Uterus (tissue), 4 donors: Measurements from ENCODE around the gene STAP2. TPM values are rescaled to one million over a fixed set of nuclear protein-coding genes. Genes with fewer than 3 reads are reported as not detected.
"Not testable (repeated sequence)": the region's sequence is repeated elsewhere in the genome, so short reads cannot be mapped to it uniquely, and the experiment has no call there.

ENCODE experiments used
- DNase-seq, 2 donors: peaks; one replicate each; pipeline ENCODE4 v3.0.0-alpha.2; 2019 to 2020
- H3K27ac ChIP-seq, 2 donors: fragments of 200-600 bp; sonication (generic); 1 replicate in 1 of 2; 2 replicates in 1 of 2; pipeline ENCODE4 v1.5.1; 2016 to 2018
- H3K27me3 ChIP-seq, 2 donors: fragments of 200-600 bp; sonication (generic); one replicate each; pipeline ENCODE4 v1.5.1; 2018 to 2019; ENCODE audit warnings: control low read depth in 1 of 2
- H3K36me3 ChIP-seq, 2 donors: fragments of 200-600 bp; sonication (generic); one replicate each; pipeline ENCODE4 v1.5.1; 2019; ENCODE audit warnings: control low read depth in 1 of 2
- H3K4me1 ChIP-seq, 2 donors: fragments of 200-600 bp; sonication (generic); one replicate each; pipeline ENCODE4 v1.5.1; 2018 to 2019; ENCODE audit warnings: control low read depth in 1 of 2
- H3K4me3 ChIP-seq, 2 donors: fragments of 200-600 bp; sonication (generic); 1 replicate in 1 of 2; 2 replicates in 1 of 2; pipeline ENCODE4 v1.5.1; 2018 to 2019; ENCODE audit warnings: mild to moderate bottlenecking in 1 of 2
- H3K9me3 ChIP-seq, 2 donors: fragments of 200-600 bp; sonication (generic); one replicate each; pipeline ENCODE4 v1.5.1; 2019; ENCODE audit warnings: control low read depth in 1 of 2
- POLR2A ChIP-seq, 2 donors: fragments of 450-650 bp; IDR thresholded peaks; one replicate each; pipeline ENCODE4 v1.6.1; 2016; ENCODE audit warnings: antibody characterized with exemption in 2 of 2, mild to moderate bottlenecking in 1 of 2, moderate library complexity in 1 of 2
- intact Hi-C: fragments of 100-400 bp; cut with DNase I; formaldehyde crosslinking; loops from one replicate; pipeline ENCODE4 v1.15.1; 2023; ENCODE audit warnings: low total_unique reads
- total RNA-seq, 4 donors: library from RNA; depleted of rRNA in 3 of 4; stranded (reverse); fragments of >200 nt in 3 of 4; gene quantifications; one replicate each; pipeline versions ENCODE4 v1.1.0 to v1.2.4, GENCODE V29; 2014 to 2023
- TF ChIP-seq, protein P1 (sequence below), 4 experiments: fragments of 200-600 bp in 2 of 4; fragments of 450-650 bp in 2 of 4; sonication (generic) in 2 of 4; IDR thresholded peaks; one replicate each; pipeline ENCODE4 v1.5.1; 2016 to 2019; ENCODE audit warnings: antibody characterized with exemption in 4 of 4, mild to moderate bottlenecking in 2 of 4, moderate library complexity in 1 of 4
- donor health status: DM: yes; HTN: yes; CAD: no.

Gene STAP2
- total RNA-seq, 4 donors from 2014 or later, result 0.29 to 9.4 (median 6.2) TPM

DNA sequence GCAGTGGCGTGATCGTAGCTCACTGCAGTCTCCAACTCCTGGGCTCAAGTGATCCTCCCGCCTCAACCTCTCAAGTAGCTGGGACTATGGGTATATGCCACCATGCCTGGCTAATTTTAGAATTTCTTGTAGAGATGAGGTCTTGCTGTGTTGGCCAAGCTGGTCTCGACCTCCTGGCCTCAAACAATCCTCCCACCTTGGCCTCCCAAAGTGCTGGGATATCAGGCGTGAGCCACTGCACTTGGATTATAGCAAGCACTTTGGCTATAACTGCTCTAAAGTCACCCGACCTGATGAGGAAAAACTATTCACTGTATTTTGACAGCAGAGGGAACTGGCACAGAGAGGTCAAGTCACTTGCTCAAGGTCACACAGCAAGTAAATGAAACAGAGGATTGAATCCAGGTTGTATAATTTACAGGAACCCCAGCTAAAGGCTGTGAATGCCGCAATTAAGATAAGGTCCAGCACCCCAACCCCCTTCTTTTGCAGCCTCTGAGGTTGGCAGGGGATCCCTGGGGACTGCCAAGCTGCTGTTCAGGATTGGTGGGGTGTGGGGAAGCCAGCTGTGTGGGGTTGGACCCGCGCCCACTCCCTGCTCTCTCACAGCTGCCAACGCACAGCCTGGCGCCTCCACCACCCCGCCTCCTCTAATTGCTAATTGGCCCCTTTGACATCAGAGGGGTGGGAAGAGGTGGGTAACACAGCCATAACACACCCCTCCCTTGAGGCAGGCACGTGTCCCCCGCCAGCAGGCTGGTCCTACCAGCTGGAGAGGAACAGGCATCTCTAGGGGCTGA, 42.5 kb downstream of the STAP2 start:
- intact Hi-C loops, result no loop called here
- DNase-seq, result no peak
- Histone ChIP-seq H3K36me3 (no peaks in the 10 kb centered on the region), H3K4me1 (no peaks in the 10 kb centered on the region), H3K27ac (no peak overlapping the region), H3K4me3 (no peak overlapping the region), H3K27me3 (no peaks in the 10 kb centered on the region), H3K9me3 (no peaks in the 10 kb centered on the region)
- TF ChIP-seq, protein P1, sequence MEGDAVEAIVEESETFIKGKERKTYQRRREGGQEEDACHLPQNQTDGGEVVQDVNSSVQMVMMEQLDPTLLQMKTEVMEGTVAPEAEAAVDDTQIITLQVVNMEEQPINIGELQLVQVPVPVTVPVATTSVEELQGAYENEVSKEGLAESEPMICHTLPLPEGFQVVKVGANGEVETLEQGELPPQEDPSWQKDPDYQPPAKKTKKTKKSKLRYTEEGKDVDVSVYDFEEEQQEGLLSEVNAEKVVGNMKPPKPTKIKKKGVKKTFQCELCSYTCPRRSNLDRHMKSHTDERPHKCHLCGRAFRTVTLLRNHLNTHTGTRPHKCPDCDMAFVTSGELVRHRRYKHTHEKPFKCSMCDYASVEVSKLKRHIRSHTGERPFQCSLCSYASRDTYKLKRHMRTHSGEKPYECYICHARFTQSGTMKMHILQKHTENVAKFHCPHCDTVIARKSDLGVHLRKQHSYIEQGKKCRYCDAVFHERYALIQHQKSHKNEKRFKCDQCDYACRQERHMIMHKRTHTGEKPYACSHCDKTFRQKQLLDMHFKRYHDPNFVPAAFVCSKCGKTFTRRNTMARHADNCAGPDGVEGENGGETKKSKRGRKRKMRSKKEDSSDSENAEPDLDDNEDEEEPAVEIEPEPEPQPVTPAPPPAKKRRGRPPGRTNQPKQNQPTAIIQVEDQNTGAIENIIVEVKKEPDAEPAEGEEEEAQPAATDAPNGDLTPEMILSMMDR (IDR thresholded peaks at IDR 0.05), result no peak
- TF ChIP-seq POLR2A (IDR thresholded peaks at IDR 0.05), result no peak

DNA sequence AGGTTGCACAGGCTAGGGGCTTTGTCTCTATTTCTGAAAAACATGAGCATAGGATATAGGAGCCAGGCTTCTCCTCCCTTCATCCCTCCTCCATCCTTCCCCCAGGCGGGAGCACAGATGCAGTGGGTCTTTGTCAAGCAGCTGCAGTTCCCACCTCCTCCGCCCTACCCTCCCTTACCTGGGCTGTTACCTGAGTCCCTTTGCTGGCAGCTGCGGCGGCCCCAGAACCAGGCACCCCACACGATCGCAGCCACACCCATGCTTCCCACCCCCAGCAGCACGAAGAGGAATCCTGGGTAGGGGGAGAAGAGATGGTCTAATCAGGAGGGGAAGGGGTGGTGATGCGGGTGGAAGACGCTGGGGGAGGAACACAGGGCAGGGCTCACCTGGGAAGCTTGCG, 44.2 kb downstream of the STAP2 start:
- H3K4me1 ChIP-seq, result no peaks in the 10 kb centered on the region
- H3K4me3 ChIP-seq, result no peak overlapping the region
- no peak for DNase-seq
- TF ChIP-seq, protein P1 (IDR thresholded peaks at IDR 0.05), result no peak
- no peak for TF ChIP-seq POLR2A (IDR thresholded peaks at IDR 0.05)
- intact Hi-C loops, result no loop called here
- H3K27me3 ChIP-seq, result no peaks in the 10 kb centered on the region
- no peak overlapping the region for H3K27ac ChIP-seq
- no peaks in the 10 kb centered on the region for H3K9me3 ChIP-seq
- no peaks in the 10 kb centered on the region for H3K36me3 ChIP-seq

DNA sequence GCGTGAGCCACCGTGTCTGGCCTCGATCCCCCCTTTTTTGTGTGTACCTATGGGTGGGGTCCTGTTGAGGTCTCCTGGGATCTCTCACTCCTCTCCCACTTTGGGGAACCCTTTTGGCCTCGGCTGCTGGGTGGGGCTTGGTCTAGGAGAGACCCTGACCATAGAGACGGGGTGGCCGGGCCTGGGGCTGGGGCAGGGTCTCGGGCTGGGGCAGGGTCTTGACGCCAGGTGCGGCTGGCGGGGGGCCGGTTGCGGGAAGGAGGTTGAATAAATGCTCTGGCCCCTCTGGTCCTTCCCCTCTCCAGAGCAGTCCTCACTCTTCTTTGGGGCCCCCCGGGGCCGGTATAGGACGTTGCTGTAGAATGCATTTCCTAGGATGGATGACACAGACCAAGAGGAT, 46.1 kb downstream of the STAP2 start:
- no peak overlapping the region for H3K27ac ChIP-seq
- no peak for DNase-seq
- intact Hi-C loops, result no loop called here
- no peak for TF ChIP-seq POLR2A (IDR thresholded peaks at IDR 0.05)
- TF ChIP-seq, protein P1 (IDR thresholded peaks at IDR 0.05), result no peak
- H3K4me3 ChIP-seq, result no peak overlapping the region
- no peaks in the 10 kb centered on the region for H3K4me1 ChIP-seq
- H3K27me3 ChIP-seq, result no peaks in the 10 kb centered on the region
- H3K9me3 ChIP-seq, result no peaks in the 10 kb centered on the region
- H3K36me3 ChIP-seq, result no peaks in the 10 kb centered on the region

DNA sequence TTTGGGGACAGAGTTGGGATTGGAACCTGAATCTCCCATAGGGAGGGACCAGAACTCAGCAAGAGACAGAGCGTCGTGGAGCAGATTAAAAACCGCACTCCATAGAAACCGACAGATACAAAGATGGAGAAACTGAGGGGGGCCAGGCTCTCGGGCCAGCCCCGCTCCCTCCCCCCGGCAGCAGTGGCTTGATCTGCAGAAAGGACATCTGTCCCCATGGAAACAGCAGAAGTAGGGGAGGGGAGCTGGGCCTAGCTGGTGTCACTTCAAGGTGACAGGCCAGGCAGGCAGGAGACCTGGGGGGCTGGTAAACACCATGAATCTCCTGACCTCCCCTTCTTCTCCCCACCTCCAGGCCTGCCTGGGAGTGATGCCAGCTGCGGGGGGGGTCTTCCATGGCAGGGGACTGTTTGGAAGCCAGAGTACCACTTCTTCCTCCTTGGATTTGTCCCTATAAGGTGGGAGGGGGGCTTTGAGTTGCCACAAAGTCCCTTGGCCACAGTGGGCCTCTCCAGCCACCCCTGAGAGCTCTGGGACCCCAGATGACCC, 47.4 kb downstream of the STAP2 start:
- no peak for DNase-seq
- Histone ChIP-seq H3K4me1 (no peaks in the 10 kb centered on the region), H3K36me3 (no peaks in the 10 kb centered on the region), H3K27me3 (no peaks in the 10 kb centered on the region), H3K4me3 (no peak overlapping the region), H3K9me3 (no peaks in the 10 kb centered on the region), H3K27ac (no peak overlapping the region)
- intact Hi-C loops, result no loop called here
- no peak for TF ChIP-seq POLR2A (IDR thresholded peaks at IDR 0.05)
- TF ChIP-seq, protein P1 (IDR thresholded peaks at IDR 0.05), result no peak

DNA sequence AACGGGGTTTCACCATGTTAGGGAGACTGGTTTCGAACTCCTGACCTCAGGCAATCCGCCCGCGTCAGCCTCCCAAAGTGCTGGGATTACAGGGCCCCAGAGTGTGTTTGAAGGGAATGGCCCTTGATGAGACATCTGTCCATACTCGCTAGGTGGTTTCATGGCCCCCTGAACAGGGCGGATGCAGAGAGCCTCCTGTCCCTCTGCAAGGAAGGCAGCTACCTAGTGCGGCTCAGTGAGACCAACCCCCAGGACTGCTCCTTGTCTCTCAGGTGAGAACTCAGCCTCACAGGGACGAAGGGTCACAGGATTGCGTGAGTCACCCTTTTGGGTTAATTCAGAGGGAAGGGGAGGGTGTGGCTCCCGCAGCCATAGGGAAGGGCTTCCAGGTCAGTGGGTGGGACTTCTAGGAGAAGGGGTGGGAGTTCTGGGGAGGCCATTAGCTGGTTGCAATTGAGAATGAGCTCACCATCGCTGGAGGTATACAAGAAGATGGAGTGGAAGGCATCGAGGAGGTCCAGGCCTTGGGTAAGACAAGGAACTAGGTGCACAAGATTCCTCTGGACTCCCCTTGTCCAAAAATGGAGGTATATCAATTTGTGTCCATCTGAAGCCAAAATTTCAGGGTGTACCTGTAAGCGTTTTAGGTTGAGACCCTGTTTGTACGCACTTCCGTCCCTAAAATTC, 50.4 kb downstream of the STAP2 start:
- no peak for TF ChIP-seq POLR2A (IDR thresholded peaks at IDR 0.05)
- TF ChIP-seq, protein P1 (IDR thresholded peaks at IDR 0.05), result no peak
- H3K36me3 ChIP-seq, result no peaks in the 10 kb centered on the region
- DNase-seq, result no peak
- peaks cover 0 to 9% of the 10 kb centered on the region in 2 donors for H3K27me3 ChIP-seq
- H3K4me3 ChIP-seq, result no peak overlapping the region
- intact Hi-C loops, result no loop called here
- H3K4me1 ChIP-seq, result no peaks in the 10 kb centered on the region
- H3K9me3 ChIP-seq, result no peaks in the 10 kb centered on the region
- H3K27ac ChIP-seq, result no peak overlapping the region

DNA sequence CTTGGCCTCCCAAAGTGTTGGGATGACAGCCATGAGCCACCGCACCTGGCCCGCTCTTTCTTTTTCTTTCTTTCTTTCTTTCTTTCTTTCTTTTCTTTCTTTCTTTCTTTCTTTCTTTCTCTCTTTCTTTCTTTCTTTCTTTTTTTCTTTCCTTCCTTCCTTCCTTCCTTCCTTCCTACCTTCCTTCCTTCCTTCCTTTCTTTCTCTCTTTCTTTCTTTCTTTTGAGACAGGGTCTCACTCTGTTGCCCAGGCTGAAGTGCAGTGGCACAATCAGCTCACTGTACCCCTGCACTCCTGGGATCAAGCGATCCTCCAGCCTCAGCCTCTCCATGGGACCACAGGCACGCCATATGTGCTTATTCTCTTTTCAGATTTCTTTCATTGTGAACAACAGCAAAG, 52.5 kb downstream of the STAP2 start:
- H3K9me3 ChIP-seq, H3K27ac ChIP-seq, intact Hi-C loops, DNase-seq, H3K36me3 ChIP-seq, H3K4me3 ChIP-seq, H3K4me1 ChIP-seq: not testable (repeated sequence)
- peaks cover 0 to 15% of the 10 kb centered on the region in 2 donors for H3K27me3 ChIP-seq
